Colonic mucosa (tissue), 4 donors: ENCODE data around the gene SACS. TPM values are rescaled to one million over a fixed set of nuclear protein-coding genes. Genes with fewer than 3 reads are reported as not detected.

ENCODE experiments used
- DNase-seq: peaks from one replicate; pipeline ENCODE4 v3.0.0-alpha.2; 2020
- H3K27ac ChIP-seq: fragments of 200-600 bp; one replicate; pipeline ENCODE4 v1.8.0; 2021
- H3K27me3 ChIP-seq: fragments of 200-600 bp; one replicate; pipeline ENCODE4 v1.8.0; 2021
- H3K36me3 ChIP-seq: fragments of 200-600 bp; one replicate; pipeline ENCODE4 v1.8.0; 2021
- H3K4me1 ChIP-seq: fragments of 200-600 bp; one replicate; pipeline ENCODE4 v1.8.0; 2021; ENCODE audit warnings: mild to moderate bottlenecking
- H3K4me3 ChIP-seq: fragments of 200-600 bp; one replicate; pipeline ENCODE4 v1.8.0; 2021
- H3K9ac ChIP-seq, 2 donors: one replicate each; pipeline ENCODE4 v1.7.0; 2013; ENCODE audit warnings: control low read depth in 2 of 2, low read depth in 2 of 2, low read length in 2 of 2
- H3K9me3 ChIP-seq: fragments of 200-600 bp; one replicate; pipeline ENCODE4 v1.8.0; 2021
- intact Hi-C: fragments of 100-400 bp; cut with DNase I; formaldehyde crosslinking; loops from one replicate; pipeline ENCODE4 v1.14.1; 2022
- total RNA-seq, 2 donors: library from RNA; stranded (reverse); fragmentation: NEBNext Ultra II Directional in 1 of 2; extraction: Animal tissue kit (Norgen Biotek cat#: 25700) in 1 of 2; gene quantifications; one replicate each; pipeline ENCODE4 v1.2.1, GENCODE V29; 2021
- TF ChIP-seq, protein P1 (sequence below): fragments of 200-600 bp; IDR thresholded peaks from one replicate; pipeline ENCODE4 v1.8.0; 2022; ENCODE audit warnings: antibody characterized with exemption, mild to moderate bottlenecking
- donor health status: healthy.
- donor health status: DM: no; HTN: no; CAD: no.
- donor health status: DM: no; HTN: no; CAD: no.

The SACS gene
- total RNA-seq, 2 donors from 2014 or later: 4.9 to 5.4 TPM

GRCh38 chr13:23386533-23386932 is 47.0 kb downstream of the SACS start:
- Histone ChIP-seq H3K9me3 (no peaks in the 10 kb centered on the region), H3K9ac (no peak overlapping the region), H3K27me3 (no peaks in the 10 kb centered on the region), H3K36me3 (no peaks in the 10 kb centered on the region), H3K27ac (no peak overlapping the region), H3K4me1 (no peaks in the 10 kb centered on the region), H3K4me3 (no peak overlapping the region)
- intact Hi-C loops: no loop called here
- DNase-seq: no peak
- TF ChIP-seq, protein P1, sequence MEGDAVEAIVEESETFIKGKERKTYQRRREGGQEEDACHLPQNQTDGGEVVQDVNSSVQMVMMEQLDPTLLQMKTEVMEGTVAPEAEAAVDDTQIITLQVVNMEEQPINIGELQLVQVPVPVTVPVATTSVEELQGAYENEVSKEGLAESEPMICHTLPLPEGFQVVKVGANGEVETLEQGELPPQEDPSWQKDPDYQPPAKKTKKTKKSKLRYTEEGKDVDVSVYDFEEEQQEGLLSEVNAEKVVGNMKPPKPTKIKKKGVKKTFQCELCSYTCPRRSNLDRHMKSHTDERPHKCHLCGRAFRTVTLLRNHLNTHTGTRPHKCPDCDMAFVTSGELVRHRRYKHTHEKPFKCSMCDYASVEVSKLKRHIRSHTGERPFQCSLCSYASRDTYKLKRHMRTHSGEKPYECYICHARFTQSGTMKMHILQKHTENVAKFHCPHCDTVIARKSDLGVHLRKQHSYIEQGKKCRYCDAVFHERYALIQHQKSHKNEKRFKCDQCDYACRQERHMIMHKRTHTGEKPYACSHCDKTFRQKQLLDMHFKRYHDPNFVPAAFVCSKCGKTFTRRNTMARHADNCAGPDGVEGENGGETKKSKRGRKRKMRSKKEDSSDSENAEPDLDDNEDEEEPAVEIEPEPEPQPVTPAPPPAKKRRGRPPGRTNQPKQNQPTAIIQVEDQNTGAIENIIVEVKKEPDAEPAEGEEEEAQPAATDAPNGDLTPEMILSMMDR: no peak

DNA sequence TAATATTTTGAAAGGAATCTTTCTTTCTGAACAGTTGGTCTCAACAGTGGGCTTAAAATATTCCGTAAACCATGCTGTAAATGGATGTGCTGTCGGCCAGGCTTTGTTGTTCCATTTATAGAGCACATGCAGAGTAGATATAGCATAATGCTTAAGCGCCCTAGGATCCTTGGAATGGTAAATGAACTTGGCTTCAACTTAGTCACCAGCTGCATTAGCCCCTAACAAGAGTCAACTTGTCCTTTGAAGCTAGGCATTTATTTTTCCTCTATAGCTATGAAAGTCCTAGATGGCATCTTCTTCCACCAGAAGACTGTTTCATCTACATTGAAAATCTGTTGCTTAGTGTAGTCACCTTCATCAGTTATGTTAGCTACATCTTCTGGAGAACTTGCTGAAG is 47.6 kb downstream of the SACS start:
- intact Hi-C loops: no loop called here
- Histone ChIP-seq H3K4me3 (no peak overlapping the region), H3K9ac (no peak overlapping the region), H3K9me3 (no peaks in the 10 kb centered on the region), H3K27me3 (no peaks in the 10 kb centered on the region), H3K27ac (no peak overlapping the region), H3K4me1 (no peaks in the 10 kb centered on the region), H3K36me3 (no peaks in the 10 kb centered on the region)
- TF ChIP-seq, protein P1: no peak
- DNase-seq: no peak

DNA sequence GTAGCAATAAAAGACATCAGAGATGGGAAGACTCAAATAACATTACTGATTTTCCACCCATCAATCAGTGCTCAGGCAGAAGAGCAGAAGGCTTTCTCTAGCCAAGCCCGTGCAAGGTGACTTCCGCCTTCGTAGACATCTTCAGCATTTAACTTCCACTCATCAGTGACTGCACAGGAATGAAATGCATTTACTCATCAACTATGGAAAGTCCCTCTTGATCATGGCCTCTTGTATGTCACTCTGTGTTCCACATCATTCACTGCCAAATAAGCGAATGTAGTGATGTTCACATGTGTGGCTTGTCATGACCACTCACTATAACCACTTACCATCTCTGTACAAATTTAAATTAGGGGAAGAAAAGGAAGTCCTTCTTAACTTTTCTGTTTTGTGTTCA is 49.4 kb downstream of the SACS start:
- no peaks in the 10 kb centered on the region for H3K4me1 ChIP-seq
- TF ChIP-seq, protein P1: no peak
- H3K9me3 ChIP-seq: no peaks in the 10 kb centered on the region
- no peak overlapping the region for H3K9ac ChIP-seq
- intact Hi-C loops: no loop called here
- no peak overlapping the region for H3K27ac ChIP-seq
- H3K4me3 ChIP-seq: no peak overlapping the region
- no peaks in the 10 kb centered on the region for H3K27me3 ChIP-seq
- DNase-seq: no peak
- no peaks in the 10 kb centered on the region for H3K36me3 ChIP-seq

DNA sequence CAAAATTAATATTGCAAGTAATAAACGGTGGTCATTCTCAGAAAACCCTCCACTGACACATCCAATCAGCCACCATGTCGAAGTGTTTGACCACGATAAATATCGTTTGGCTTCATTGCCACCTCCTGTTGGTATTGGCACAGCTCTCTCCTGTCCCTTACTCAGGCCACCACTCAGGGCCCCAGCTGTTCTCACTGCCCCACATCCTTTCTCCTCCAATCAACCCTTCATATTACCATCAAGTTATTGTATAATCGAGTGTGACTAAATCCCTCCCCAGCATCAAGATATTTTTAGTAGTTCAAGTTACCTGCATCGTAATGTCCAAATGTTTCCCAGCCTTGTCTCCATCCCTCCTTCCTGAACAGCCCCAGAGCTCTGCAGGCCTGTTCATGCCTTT is 50.4 kb downstream of the SACS start:
- no peaks in the 10 kb centered on the region for H3K9me3 ChIP-seq
- no peaks in the 10 kb centered on the region for H3K4me1 ChIP-seq
- no peaks in the 10 kb centered on the region for H3K36me3 ChIP-seq
- no peak overlapping the region for H3K27ac ChIP-seq
- no peak for DNase-seq
- no peaks in the 10 kb centered on the region for H3K27me3 ChIP-seq
- H3K9ac ChIP-seq: no peak overlapping the region
- no peak overlapping the region for H3K4me3 ChIP-seq
- TF ChIP-seq, protein P1: no peak
- intact Hi-C loops: no loop called here

- intact Hi-C loops: no loop called here
- Histone ChIP-seq H3K9ac (no peak overlapping the region), H3K36me3 (no peaks in the 10 kb centered on the region), H3K27me3 (no peaks in the 10 kb centered on the region), H3K9me3 (no peaks in the 10 kb centered on the region), H3K27ac (no peak overlapping the region), H3K4me3 (no peak overlapping the region), H3K4me1 (no peaks in the 10 kb centered on the region)
- DNase-seq: no peak
- TF ChIP-seq, protein P1: no peak
Measured at GRCh38 chr13:23381866-23382265, 51.6 kb downstream of the SACS start.

GRCh38 chr13:23380534-23380933 is 53.0 kb downstream of the SACS start:
- Histone ChIP-seq H3K27me3 (no peaks in the 10 kb centered on the region), H3K4me3 (no peak overlapping the region), H3K27ac (no peak overlapping the region), H3K9ac (no peak overlapping the region), H3K36me3 (no peaks in the 10 kb centered on the region), H3K4me1 (no peaks in the 10 kb centered on the region), H3K9me3 (no peaks in the 10 kb centered on the region)
- no peak for DNase-seq
- intact Hi-C loops: no loop called here
- TF ChIP-seq, protein P1: no peak
